Measurements from ENCODE around the gene S1PR4. TPM values are rescaled to one million over a fixed set of nuclear protein-coding genes. Genes with fewer than 3 reads are reported as not detected.

S1PR4 gene
- total RNA-seq, 1 donor from 2014 or later = not detected

GRCh38 chr19:3208317-3209207 lies 30.0 kb downstream of the S1PR4 start:
- H3K27ac Mint-ChIP-seq = no peak overlapping the region
- peaks cover 2% of the 10 kb centered on the region for H3K36me3 Mint-ChIP-seq
- H3K9me3 Mint-ChIP-seq = no peaks in the 10 kb centered on the region
- no peak overlapping the region for H3K4me3 Mint-ChIP-seq
- H3K27me3 Mint-ChIP-seq (ENCODE audit: low read depth) = no peaks in the 10 kb centered on the region
- no peak for DNase-seq (ENCODE audit: low spot score in 2 of 2, unreplicated experiment in 2 of 2)
- no peaks in the 10 kb centered on the region for H3K4me1 Mint-ChIP-seq
- TF ChIP-seq CTCF (IDR thresholded peaks at IDR 0.05; ENCODE audit: unreplicated experiment) = no peak

GRCh38 chr19:3210347-3211017 lies 31.9 kb downstream of the S1PR4 start:
- Mint-ChIP-seq H3K36me3 (peaks cover under 1% of the 10 kb centered on the region), H3K4me3 (no peak overlapping the region), H3K4me1 (no peaks in the 10 kb centered on the region), H3K9me3 (no peaks in the 10 kb centered on the region), H3K27me3 (ENCODE audit: low read depth) (no peaks in the 10 kb centered on the region), H3K27ac (no peak overlapping the region)
- DNase-seq (ENCODE audit: low spot score in 2 of 2, unreplicated experiment in 2 of 2) = peak in 1 of 2 experiments; percentile 57
- TF ChIP-seq CTCF (IDR thresholded peaks at IDR 0.05; ENCODE audit: unreplicated experiment) = no peak

DNA sequence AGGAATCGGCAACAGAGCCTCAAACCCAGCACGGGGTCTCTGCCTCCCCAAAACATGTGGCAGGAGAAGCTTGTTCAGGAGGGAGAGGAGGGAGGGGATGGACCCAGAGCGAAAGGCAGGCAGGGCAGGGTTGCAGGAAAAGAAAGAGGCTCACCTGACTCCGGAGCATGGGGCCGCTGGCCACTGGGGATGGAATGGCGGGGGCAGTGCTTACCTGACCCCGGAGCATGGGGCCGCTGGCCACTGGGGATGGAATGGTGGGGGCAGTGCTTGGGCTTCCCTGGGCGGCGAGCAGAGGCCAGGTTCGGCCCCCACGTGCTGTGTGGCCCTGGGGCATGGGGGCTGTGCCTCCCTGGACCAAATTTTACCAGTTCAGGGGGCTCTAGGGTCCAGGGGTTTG lies 32.6 kb downstream of the S1PR4 start:
- Mint-ChIP-seq H3K36me3 (no peaks in the 10 kb centered on the region), H3K4me3 (no peak overlapping the region), H3K27me3 (ENCODE audit: low read depth) (no peaks in the 10 kb centered on the region), H3K4me1 (no peaks in the 10 kb centered on the region), H3K27ac (no peak overlapping the region), H3K9me3 (no peaks in the 10 kb centered on the region)
- TF ChIP-seq CTCF (IDR thresholded peaks at IDR 0.05; ENCODE audit: unreplicated experiment) = no peak
- DNase-seq (ENCODE audit: low spot score in 2 of 2, unreplicated experiment in 2 of 2) = no peak

- TF ChIP-seq CTCF (IDR thresholded peaks at IDR 0.05; ENCODE audit: unreplicated experiment) = no peak
- H3K4me1 Mint-ChIP-seq = no peaks in the 10 kb centered on the region
- H3K27me3 Mint-ChIP-seq (ENCODE audit: low read depth) = no peaks in the 10 kb centered on the region
- H3K4me3 Mint-ChIP-seq = no peak overlapping the region
- DNase-seq (ENCODE audit: low spot score in 2 of 2, unreplicated experiment in 2 of 2) = no peak
- no peak overlapping the region for H3K27ac Mint-ChIP-seq
- H3K36me3 Mint-ChIP-seq = no peaks in the 10 kb centered on the region
- H3K9me3 Mint-ChIP-seq = no peaks in the 10 kb centered on the region
These were observed 34.6 kb downstream of the S1PR4 start for GRCh38 chr19:3213159-3213558.

GRCh38 chr19:3216874-3217273 lies 38.3 kb downstream of the S1PR4 start:
- Mint-ChIP-seq H3K27ac (no peak overlapping the region), H3K9me3 (no peaks in the 10 kb centered on the region), H3K4me1 (no peaks in the 10 kb centered on the region), H3K36me3 (no peaks in the 10 kb centered on the region), H3K4me3 (no peak overlapping the region), H3K27me3 (ENCODE audit: low read depth) (peaks cover 11% of the 10 kb centered on the region)
- no peak for TF ChIP-seq CTCF (IDR thresholded peaks at IDR 0.05; ENCODE audit: unreplicated experiment)
- DNase-seq (ENCODE audit: low spot score in 2 of 2, unreplicated experiment in 2 of 2) = no peak
